Naive B cell (primary cell): ENCODE data around the gene ELOF1. TPM values are rescaled to one million over a fixed set of nuclear protein-coding genes. Genes with fewer than 3 reads are reported as not detected.
A peak's percentile ranks its signal among the peaks of the same experiment; 100 is the strongest.

Experiments used
- ATAC-seq, 2 donors: fragments of 150-1000 bp; cut with Tn5 transposase; 2 replicates each; pipeline ENCODE4 v1.10.0; 2021; ENCODE audit warnings: low read depth in 2 of 2, mild to moderate bottlenecking in 2 of 2, moderate library complexity in 2 of 2
- DNase-seq: peaks from one replicate; pipeline ENCODE4 v3.0.0; 2022
- H3K27ac Mint-ChIP-seq, 6 donors: one replicate each; pipeline ENCODE4 v1.8.0; 2020 to 2022; ENCODE audit warnings: mild to moderate bottlenecking in 6 of 6, mixed read lengths in 6 of 6, moderate library complexity in 5 of 6, inconsistent platforms in 2 of 6
- H3K27me3 Mint-ChIP-seq, 3 donors: one replicate each; pipeline ENCODE4 v1.8.0; 2021 to 2022; ENCODE audit warnings: mixed read lengths in 3 of 3, mild to moderate bottlenecking in 1 of 3
- H3K36me3 Mint-ChIP-seq, 2 donors: one replicate each; pipeline ENCODE4 v1.8.0; 2020 to 2022; ENCODE audit warnings: mixed read lengths in 2 of 2, inconsistent platforms in 1 of 2, mild to moderate bottlenecking in 1 of 2
- H3K4me1 Mint-ChIP-seq, 3 donors: one replicate each; pipeline ENCODE4 v1.8.0; 2020 to 2022; ENCODE audit warnings: mixed read lengths in 3 of 3, inconsistent platforms in 1 of 3, mild to moderate bottlenecking in 1 of 3, moderate library complexity in 1 of 3
- H3K4me3 Mint-ChIP-seq, 8 donors: one replicate each; pipeline ENCODE4 v1.8.0; 2020 to 2022; ENCODE audit warnings: mild to moderate bottlenecking in 8 of 8, mixed read lengths in 8 of 8, moderate library complexity in 8 of 8, inconsistent platforms in 2 of 8
- H3K9me3 Mint-ChIP-seq, 7 donors: one replicate each; pipeline ENCODE4 v1.8.0; 2020 to 2022; ENCODE audit warnings: mixed read lengths in 7 of 7, mild to moderate bottlenecking in 5 of 7, inconsistent platforms in 2 of 7, moderate library complexity in 1 of 7
- polyA plus RNA-seq, 6 donors: library from polyadenylated mRNA; unstranded; fragments of 300-500 nt; fragmentation: Illumina TruSeq; gene quantifications; one replicate each; pipeline ENCODE4 v1.2.3, GENCODE V29; 2021; ENCODE audit warnings: low read depth in 6 of 6

ELOF1 gene
- polyA plus RNA-seq, 6 donors from 2014 or later, result 85.9 to 118 (median 99.2) TPM

- DNase-seq, result no peak
- Mint-ChIP-seq H3K4me3 (no peak overlapping the region), H3K36me3 (no peaks in the 10 kb centered on the region), H3K27ac (no peak overlapping the region), H3K9me3 (no peaks in the 10 kb centered on the region), H3K4me1 (peaks cover 14 to 29% (median 21%) of the 10 kb centered on the region in 3 donors), H3K27me3 (peaks cover 14 to 33% (median 32%) of the 10 kb centered on the region in 3 donors)
- no peak for ATAC-seq
Observed at GRCh38 chr19:11539495-11540365, 19.3 kb downstream of the ELOF1 start.

- Mint-ChIP-seq H3K27ac (peak within 1 kb of the TSS in 1 of 6 donors; percentile 73), H3K9me3 (no peaks in the 10 kb centered on the region), H3K4me1 (peaks cover 23 to 38% (median 29%) of the 10 kb centered on the region in 3 donors), H3K4me3 (no peak within 1 kb of the TSS), H3K36me3 (no peaks in the 10 kb centered on the region), H3K27me3 (peaks cover 9 to 26% (median 23%) of the 10 kb centered on the region in 3 donors)
- no peak for DNase-seq
- ATAC-seq, result no peak
Observed at GRCh38 chr19:11538232-11539036, 20.6 kb downstream of the ELOF1 start, which contains the start of gene CNN1. Gene CNN1 (plus strand): TSS chr19:11538851. CDS start chr19:11538928, 77 bp downstream.

GRCh38 chr19:11535792-11536595, 23.0 kb downstream of the ELOF1 start:
- H3K9me3 Mint-ChIP-seq, result no peaks in the 10 kb centered on the region
- peak overlapping the region; percentile 47 to 95 (median 82) for H3K27ac Mint-ChIP-seq
- DNase-seq, result peak; percentile 79
- peak overlapping the region; percentile 14 to 84 (median 72) for H3K4me3 Mint-ChIP-seq
- peak; percentile 91 to 92 for ATAC-seq
- peaks cover 23 to 38% (median 29%) of the 10 kb centered on the region in 3 donors for H3K4me1 Mint-ChIP-seq
- peaks cover 9 to 26% (median 23%) of the 10 kb centered on the region in 3 donors for H3K27me3 Mint-ChIP-seq
- H3K36me3 Mint-ChIP-seq, result no peaks in the 10 kb centered on the region

GRCh38 chr19:11534948-11535347, 24.1 kb downstream of the ELOF1 start:
- peak overlapping the region in 5 of 8 donors; percentile 15 to 82 (median 58) for H3K4me3 Mint-ChIP-seq

GRCh38 chr19:11534538-11534937, 24.5 kb downstream of the ELOF1 start:
- no peaks in the 10 kb centered on the region for H3K36me3 Mint-ChIP-seq
- H3K9me3 Mint-ChIP-seq, result no peaks in the 10 kb centered on the region
- H3K4me1 Mint-ChIP-seq, result peaks cover 23 to 36% (median 29%) of the 10 kb centered on the region in 3 donors
- H3K27me3 Mint-ChIP-seq, result peaks cover 4 to 15% (median 14%) of the 10 kb centered on the region in 3 donors
- DNase-seq, result no peak
- H3K27ac Mint-ChIP-seq, result peak overlapping the region in 4 of 6 donors; percentile 65 to 95 (median 77)
- no peak for ATAC-seq
- H3K4me3 Mint-ChIP-seq, result peak overlapping the region in 4 of 8 donors; percentile 15 to 69 (median 56)

More at GRCh38 chr19:11534948-11535347, 24.1 kb downstream of the ELOF1 start:
- no peak for DNase-seq
- no peaks in the 10 kb centered on the region for H3K9me3 Mint-ChIP-seq
- ATAC-seq, result no peak
- peak overlapping the region in 3 of 6 donors; percentile 71 to 95 (median 83) for H3K27ac Mint-ChIP-seq
- H3K36me3 Mint-ChIP-seq, result no peaks in the 10 kb centered on the region
- H3K27me3 Mint-ChIP-seq, result peaks cover 4 to 18% (median 16%) of the 10 kb centered on the region in 3 donors
- peaks cover 23 to 36% (median 29%) of the 10 kb centered on the region in 3 donors for H3K4me1 Mint-ChIP-seq

GRCh38 chr19:11530432-11530831, 28.6 kb downstream of the ELOF1 start:
- H3K27ac Mint-ChIP-seq, result no peak overlapping the region
- H3K4me3 Mint-ChIP-seq, result peak overlapping the region in 4 of 8 donors; percentile 22 to 55 (median 45)

GRCh38 chr19:11528551-11529341, 30.3 kb downstream of the ELOF1 start, which contains the start of gene ECSIT:
Gene ECSIT (minus strand): TSS chr19:11529134. CDS start chr19:11519170, 9,964 bp downstream.
- peak; percentile 89 for DNase-seq
- peaks cover 18 to 25% (median 23%) of the 10 kb centered on the region in 3 donors for H3K4me1 Mint-ChIP-seq

More at GRCh38 chr19:11530432-11530831, 28.6 kb downstream of the ELOF1 start:
- H3K4me1 Mint-ChIP-seq, result peaks cover 31 to 37% (median 35%) of the 10 kb centered on the region in 3 donors
- ATAC-seq (no peak), DNase-seq (peak; percentile 18)
- H3K36me3 Mint-ChIP-seq, result peaks cover 0 to 4% of the 10 kb centered on the region in 2 donors
- peaks cover 0 to 2% (median 0%) of the 10 kb centered on the region in 7 donors for H3K9me3 Mint-ChIP-seq
- no peaks in the 10 kb centered on the region for H3K27me3 Mint-ChIP-seq

GRCh38 chr19:11519138-11519537, 39.9 kb downstream of the ELOF1 start:
- Mint-ChIP-seq H3K9me3 (no peaks in the 10 kb centered on the region), H3K4me3 (no peak overlapping the region), H3K27ac (peak overlapping the region in 1 of 6 donors; percentile 49), H3K36me3 (peaks cover 8 to 11% of the 10 kb centered on the region in 2 donors), H3K4me1 (peaks cover 4 to 5% (median 4%) of the 10 kb centered on the region in 3 donors), H3K27me3 (no peaks in the 10 kb centered on the region)
- no peak for DNase-seq
- no peak for ATAC-seq

More at GRCh38 chr19:11528551-11529341, 30.3 kb downstream of the ELOF1 start, which contains the start of gene ECSIT:
- Mint-ChIP-seq H3K4me3 (peak within 1 kb of the TSS; percentile 87 to 99 (median 97)), H3K27ac (peak within 1 kb of the TSS; percentile 87 to 98 (median 91)), H3K27me3 (no peaks in the 10 kb centered on the region), H3K9me3 (peaks cover 0 to 2% (median 0%) of the 10 kb centered on the region in 7 donors), H3K36me3 (peaks cover 0 to 4% of the 10 kb centered on the region in 2 donors)
- peak; percentile 98 to 99 for ATAC-seq

GRCh38 chr19:11513946-11514345, 45.1 kb downstream of the ELOF1 start:
- no peak for ATAC-seq
- H3K36me3 Mint-ChIP-seq, result peaks cover 0 to 20% of the 10 kb centered on the region in 2 donors

GRCh38 chr19:11510444-11510843, 48.6 kb downstream of the ELOF1 start:
- H3K27ac Mint-ChIP-seq, result peak overlapping the region in 1 of 6 donors; percentile 59
- no peak overlapping the region for H3K4me3 Mint-ChIP-seq
- peaks cover 13 to 15% (median 13%) of the 10 kb centered on the region in 3 donors for H3K4me1 Mint-ChIP-seq
- H3K9me3 Mint-ChIP-seq, result no peaks in the 10 kb centered on the region
- peaks cover 0 to 20% of the 10 kb centered on the region in 2 donors for H3K36me3 Mint-ChIP-seq
- ATAC-seq, result no peak
- no peaks in the 10 kb centered on the region for H3K27me3 Mint-ChIP-seq
- no peak for DNase-seq

More at GRCh38 chr19:11513946-11514345, 45.1 kb downstream of the ELOF1 start:
- no peak for DNase-seq
- no peak overlapping the region for H3K4me3 Mint-ChIP-seq
- peaks cover under 1 to 12% (median 5%) of the 10 kb centered on the region in 3 donors for H3K4me1 Mint-ChIP-seq
- no peaks in the 10 kb centered on the region for H3K9me3 Mint-ChIP-seq
- H3K27ac Mint-ChIP-seq, result no peak overlapping the region
- no peaks in the 10 kb centered on the region for H3K27me3 Mint-ChIP-seq

GRCh38 chr19:11507370-11508078, 51.5 kb downstream of the ELOF1 start:
- Mint-ChIP-seq H3K9me3 (no peaks in the 10 kb centered on the region), H3K27me3 (no peaks in the 10 kb centered on the region), H3K36me3 (peaks cover 0 to 11% of the 10 kb centered on the region in 2 donors), H3K27ac (peak overlapping the region in 2 of 6 donors; percentile 44 to 94), H3K4me1 (peaks cover 16 to 30% (median 20%) of the 10 kb centered on the region in 3 donors), H3K4me3 (peak overlapping the region in 7 of 8 donors; percentile 46 to 92 (median 78))
- DNase-seq (no peak), ATAC-seq (no peak)
